Stimulated activated CD8-positive, alpha-beta memory T cell treated with anti-CD3 and anti-CD28 coated beads, Interleukin-4, amount 100 ng/mL, for 48 hours (primary cell): Measurements from ENCODE around the gene CDC37.

ENCODE experiments used
- DNase-seq: peaks from one replicate; pipeline ENCODE4 v3.0.0-alpha.2; 2020

CDC37 gene

DNA sequence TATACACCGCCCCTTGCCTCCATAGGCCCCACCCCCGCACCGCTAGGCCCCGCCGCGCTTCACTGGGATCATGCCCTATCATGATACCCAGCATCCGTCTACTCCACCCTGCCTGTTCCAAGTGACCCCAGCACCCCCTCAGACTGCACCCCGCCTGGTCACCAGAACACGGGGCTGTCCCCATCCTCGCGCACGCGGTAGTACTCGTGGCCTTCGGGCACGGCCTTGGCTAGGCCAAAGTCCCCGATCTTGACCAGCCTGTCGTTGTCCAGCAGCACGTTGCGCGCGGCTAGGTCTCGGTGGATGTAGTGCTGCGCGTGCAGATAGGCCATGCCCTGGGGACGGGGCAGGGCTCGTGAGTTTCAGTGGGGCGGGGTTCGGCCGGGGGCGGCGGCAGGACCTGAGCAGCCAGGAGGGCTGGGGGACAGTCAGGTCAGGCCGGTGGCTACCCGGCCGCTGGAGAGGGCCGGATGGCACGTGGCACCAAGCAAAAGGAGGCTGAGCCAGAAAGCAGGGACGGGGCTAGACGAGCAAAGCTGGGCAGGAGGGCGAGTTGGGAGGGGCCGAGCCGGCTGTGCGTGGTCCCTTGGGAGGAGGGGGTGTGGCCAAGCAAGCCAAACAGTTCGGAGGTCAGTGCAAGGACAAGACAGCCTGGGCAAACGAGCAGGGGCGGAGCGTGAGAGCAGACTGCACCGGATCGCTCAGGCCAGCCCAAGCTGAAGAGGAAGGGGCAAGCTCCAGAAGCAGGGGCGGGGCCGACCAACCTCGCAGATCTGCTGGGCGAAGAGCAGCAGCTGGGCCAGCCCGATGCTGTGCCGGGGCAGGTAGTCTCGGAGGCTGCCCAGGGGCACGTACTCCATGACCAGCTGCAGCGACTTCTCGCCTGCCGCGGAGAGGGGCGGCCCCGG is 50.3 kb downstream of the CDC37 start:
- no peak for DNase-seq

DNA sequence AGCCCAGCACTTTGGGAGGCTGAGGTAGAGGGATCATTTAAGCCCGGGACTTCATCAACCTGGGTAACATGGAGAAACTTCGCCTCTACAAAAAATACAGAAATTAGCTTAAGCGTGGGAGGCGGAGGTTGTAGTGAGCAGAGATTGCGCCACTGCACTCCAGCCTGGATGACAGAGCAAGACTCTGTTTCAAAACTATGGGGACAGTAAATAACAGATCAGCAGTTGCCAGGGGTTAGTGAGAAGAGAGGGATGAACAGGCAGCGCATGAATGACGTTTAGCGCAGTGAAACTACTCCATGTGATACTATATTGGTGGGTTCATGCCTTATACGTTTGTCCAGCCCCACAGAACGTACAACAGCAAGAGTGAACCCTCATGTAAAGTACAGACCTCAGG is 56.8 kb downstream of the CDC37 start:
- DNase-seq: no peak

DNA sequence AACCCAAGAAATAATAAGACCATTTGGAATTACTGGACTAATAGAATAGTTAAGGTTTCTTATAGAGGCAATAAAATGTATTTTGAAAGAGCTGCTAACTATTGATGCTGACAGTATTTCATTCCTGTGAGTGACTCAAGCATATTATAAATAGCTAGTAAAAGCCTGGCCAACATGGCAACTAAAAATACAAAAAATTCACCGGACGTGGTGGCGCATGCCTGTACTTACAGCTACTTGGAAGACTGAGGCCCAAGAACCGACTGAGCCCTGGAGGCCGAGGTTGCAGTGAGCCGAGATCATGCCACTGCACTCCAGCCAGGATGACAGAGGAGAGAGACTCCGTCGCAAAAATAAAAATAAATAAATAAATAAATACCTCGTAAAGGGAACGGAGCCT is 58.6 kb downstream of the CDC37 start:
- no peak for DNase-seq

DNA sequence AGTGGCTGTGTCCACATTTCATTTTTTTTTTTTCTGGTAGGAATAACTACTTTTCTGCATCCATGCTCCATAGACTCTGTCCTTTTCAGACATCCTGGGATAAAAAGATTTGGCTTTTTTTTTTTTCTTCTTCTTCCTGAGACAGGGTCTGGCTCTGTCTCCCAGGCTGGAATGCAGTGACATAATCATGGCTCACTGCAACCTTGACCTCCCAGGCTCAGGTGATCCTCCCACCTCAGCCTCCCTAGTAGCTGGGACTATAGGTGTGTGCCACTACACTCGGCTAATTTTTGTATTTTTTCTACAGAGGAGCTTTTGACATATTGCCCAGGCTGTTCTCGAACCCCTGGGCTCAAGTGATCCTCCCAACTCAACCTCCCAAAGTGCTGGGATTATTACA is 59.8 kb downstream of the CDC37 start:
- DNase-seq: no peak
